ENCODE measurements around the gene UQCC5. TPM values are rescaled to one million over a fixed set of nuclear protein-coding genes. Genes with fewer than 3 reads are reported as not detected.

The UQCC5 gene
- total RNA-seq, 1 experiment from 2014 or later, result 45.8 TPM

- Mint-ChIP-seq H3K36me3 (ENCODE audit: insufficient read depth in 1 of 3, low read depth in 3 of 3) (peaks cover 6 to 39% (median 25%) of the 10 kb centered on the region in 3 experiments), H3K27ac (peak overlapping the region in 2 of 3 experiments; percentile 44 to 47; a peak in 3 of 7 replicates), H3K4me1 (peaks cover 0 to 3% of the 10 kb centered on the region in 2 experiments; a peak in 1 of 4 replicates), H3K27me3 (ENCODE audit: low read depth) (no peaks in the 10 kb centered on the region), H3K9me3 (no peaks in the 10 kb centered on the region; a peak in 1 of 5 replicates), H3K4me3 (no peak overlapping the region)
- Histone ChIP-seq H2BK12ac (ENCODE audit: insufficient read length, low read depth, low read length) (no peak overlapping the region), H3K79me1 (ENCODE audit: insufficient read depth, low read depth, low read length, poor library complexity, severe bottlenecking) (no peaks in the 10 kb centered on the region), H3K23ac (ENCODE audit: insufficient read length, low read depth, low read length) (no peak overlapping the region), H3K27me3 (ENCODE audit: insufficient read depth, low read length) (no peaks in the 10 kb centered on the region), H3K27ac (ENCODE audit: insufficient read length, low read depth, low read length) (no peak overlapping the region), H3K14ac (ENCODE audit: insufficient read depth, low read length) (no peak overlapping the region), H3K4me2 (ENCODE audit: insufficient read depth, insufficient read length, low read length) (no peak overlapping the region), H3K18ac (ENCODE audit: insufficient read length, low read depth, low read length) (no peak overlapping the region), H3K56ac (ENCODE audit: insufficient read length, low read depth, low read length) (no peak overlapping the region), H2BK20ac (ENCODE audit: low read depth, low read length, poor library complexity, severe bottlenecking) (no peak overlapping the region), H3K79me2 (ENCODE audit: insufficient read depth, low read length) (no peaks in the 10 kb centered on the region), H2AFZ (ENCODE audit: low read length) (no peak overlapping the region), H3K9ac (ENCODE audit: extremely low read depth, insufficient read length, low read length) (no peak overlapping the region), H2BK5ac (ENCODE audit: insufficient read length, low read length) (no peak overlapping the region), H3K9me3 (ENCODE audit: control insufficient read depth, low read depth, low read length) (no peaks in the 10 kb centered on the region), H2BK15ac (ENCODE audit: low read depth, low read length) (no peak overlapping the region), H2BK120ac (ENCODE audit: low read depth, low read length, poor library complexity, severe bottlenecking) (no peak overlapping the region), H3K4me1 (ENCODE audit: insufficient read depth, low read length) (no peaks in the 10 kb centered on the region), H3K4ac (ENCODE audit: low read depth, low read length) (no peak overlapping the region), H2AK5ac (ENCODE audit: insufficient read length, low read length) (no peak overlapping the region), H3K23me2 (ENCODE audit: insufficient read length, low read depth, low read length, poor library complexity, severe bottlenecking) (no peaks in the 10 kb centered on the region), H4K8ac (replicated peaks; ENCODE audit: insufficient read length, low read depth, low read length) (no peak overlapping the region), H3T11ph (ENCODE audit: low read length) (no peak overlapping the region), H4K5ac (ENCODE audit: insufficient read length, low read depth, low read length) (no peak overlapping the region), H4K20me1 (ENCODE audit: control insufficient read depth, insufficient read depth, insufficient read length) (no peaks in the 10 kb centered on the region), H4K91ac (ENCODE audit: insufficient read length, low read depth, low read length) (no peak overlapping the region)
- no peak for DNase-seq
- WGBS (ENCODE audit: extremely low coverage, insufficient read length, low lambda C conversion rate), result no CpG with 5 or more reads among the region's 4 CpGs
- TF ChIP-seq CTCF (conservative IDR thresholded peaks at IDR 0.05), result no peak
These were observed 33.7 kb downstream of the UQCC5 start for GRCh38 chr3:52570076-52570475.

All from H9 (cell line).